ENCODE measurements around the gene RNU7-1. TPM values are rescaled to one million over a fixed set of nuclear protein-coding genes. Genes with fewer than 3 reads are reported as not detected.

The RNU7-1 gene
- total and polyA plus RNA-seq, 9 of the 15 experiments (the other 6 are each of a cell fraction or from before 2014, with no cell fraction given): not detected

- Histone ChIP-seq H2AFZ (ENCODE audit: low read depth, low read length) (no peak overlapping the region), H3K36me3 (ENCODE audit: control insufficient read depth, insufficient read depth, low read length) (peaks cover 4% of the 10 kb centered on the region; the same call in 1 of the 3 replicates), H3K9me3 (replicated peaks; ENCODE audit: control insufficient read depth, insufficient read depth, low read depth, low read length) (no peaks in the 10 kb centered on the region), H3K9me1 (ENCODE audit: control insufficient read depth, insufficient read depth, low read length) (no peaks in the 10 kb centered on the region), H3K4me3 (no peak overlapping the region), H3K79me2 (ENCODE audit: control insufficient read depth, insufficient read depth, low read length) (peaks cover 13% of the 10 kb centered on the region), H4K20me1 (replicated peaks; ENCODE audit: control insufficient read depth, insufficient read depth, low read length) (no peaks in the 10 kb centered on the region), H3K27ac (ENCODE audit: extremely low read depth, low read depth, low read length) (no peak overlapping the region), H3K4me1 (replicated peaks in 1 of 2; ENCODE audit: control insufficient read depth in 2 of 2, insufficient read depth in 2 of 2, low read length in 2 of 2) (peaks cover 19 to 58% of the 10 kb centered on the region in 2 experiments), H3K27me3 (ENCODE audit: control insufficient read depth in 2 of 2, insufficient read depth in 2 of 2, low read length in 2 of 2) (no peaks in the 10 kb centered on the region), H3K4me2 (ENCODE audit: insufficient read depth, low read length) (no peak overlapping the region), H3K9ac (ENCODE audit: insufficient read depth in 1 of 2, low read depth in 2 of 2, low read length in 2 of 2) (peak overlapping the region in 1 of 2 experiments; percentile 32; a peak in 1 of 4 replicates)
- ChIA-PET POLR2A (interaction anchor here (0.8 to 1.5 kb wide), 2 partner anchors 12 to 77 kb away, joined by 3 read pairs; no protein-coding TSS in a partner anchor), CTCF (ENCODE audit: low intra/inter-chr PET ratio) (interaction anchor here (0.7 kb wide), 1 partner anchor 160 kb away, joined by 4 read pairs; the partner anchor contains the start of gene C1RL)
- DNase-seq (ENCODE audit: extremely low read depth in 1 of 4, low spot score in 3 of 4) (no peak), FAIRE-seq (no peak), ATAC-seq (no peak)
- in situ Hi-C loops (cut with MboI): no loop called here
- no TSS peak for BruUV-seq (replicated peaks)
- intact Hi-C loops (cut with micrococcal nuclease): no loop called here
- 74% methylated on average over 13 of the region's 15 CpGs for WGBS (ENCODE audit: insufficient coverage, low coverage, missing lambda C conversion rate)
- TF ChIP-seq ARID4B (CRISPR knock-in tag; IDR thresholded peaks at IDR 0.05): no peak
- TF ChIP-seq ZSCAN32 (CRISPR knock-in tag; IDR thresholded peaks at IDR 0.05): no peak
- TF ChIP-seq CREB3L1 (IDR thresholded peaks at IDR 0.05; ENCODE audit: borderline replicate concordance, low read depth): no peak
- TF ChIP-seq SMAD2 (IDR thresholded peaks at IDR 0.05; ENCODE audit: low read depth, low read length): no peak
- TF ChIP-seq KDM4B (IDR thresholded peaks at IDR 0.05; ENCODE audit: borderline replicate concordance in 2 of 2, low read depth in 1 of 2): no peak
- no peak for TF ChIP-seq PHB2 (IDR thresholded peaks at IDR 0.05; ENCODE audit: low read depth)
- TF ChIP-seq NR2F6 (CRISPR knock-in tag; IDR thresholded peaks at IDR 0.05): no peak
- TF ChIP-seq KDM5B (IDR thresholded peaks at IDR 0.05; ENCODE audit: insufficient replicate concordance, low read depth, low read length): no peak
Measured at GRCh38 chr12:6948873-6949594, 5.4 kb downstream of the RNU7-1 start.

Measured in K562 (cell line).